Uterus (tissue), 4 donors: ENCODE results near the gene RCAN1. TPM values are rescaled to one million over a fixed set of nuclear protein-coding genes. Genes with fewer than 3 reads are reported as not detected.
A peak's percentile ranks its signal among the peaks of the same experiment; 100 is the strongest.

Experiments
- DNase-seq, 2 donors: peaks; one replicate each; pipeline ENCODE4 v3.0.0-alpha.2; 2019 to 2020
- H3K27ac ChIP-seq, 2 donors: fragments of 200-600 bp; sonication (generic); 1 replicate in 1 of 2; 2 replicates in 1 of 2; pipeline ENCODE4 v1.5.1; 2016 to 2018
- H3K27me3 ChIP-seq, 2 donors: fragments of 200-600 bp; sonication (generic); one replicate each; pipeline ENCODE4 v1.5.1; 2018 to 2019; ENCODE audit warnings: control low read depth in 1 of 2
- H3K36me3 ChIP-seq, 2 donors: fragments of 200-600 bp; sonication (generic); one replicate each; pipeline ENCODE4 v1.5.1; 2019; ENCODE audit warnings: control low read depth in 1 of 2
- H3K4me1 ChIP-seq, 2 donors: fragments of 200-600 bp; sonication (generic); one replicate each; pipeline ENCODE4 v1.5.1; 2018 to 2019; ENCODE audit warnings: control low read depth in 1 of 2
- H3K4me3 ChIP-seq, 2 donors: fragments of 200-600 bp; sonication (generic); 1 replicate in 1 of 2; 2 replicates in 1 of 2; pipeline ENCODE4 v1.5.1; 2018 to 2019; ENCODE audit warnings: mild to moderate bottlenecking in 1 of 2
- H3K9me3 ChIP-seq, 2 donors: fragments of 200-600 bp; sonication (generic); one replicate each; pipeline ENCODE4 v1.5.1; 2019; ENCODE audit warnings: control low read depth in 1 of 2
- CTCF ChIP-seq, 4 experiments: fragments of 200-600 bp in 2 of 4; fragments of 450-650 bp in 2 of 4; sonication (generic) in 2 of 4; IDR thresholded peaks; one replicate each; pipeline ENCODE4 v1.5.1; 2016 to 2019; ENCODE audit warnings: antibody characterized with exemption in 4 of 4, mild to moderate bottlenecking in 2 of 4, moderate library complexity in 1 of 4
- POLR2A ChIP-seq, 2 donors: fragments of 450-650 bp; IDR thresholded peaks; one replicate each; pipeline ENCODE4 v1.6.1; 2016; ENCODE audit warnings: antibody characterized with exemption in 2 of 2, mild to moderate bottlenecking in 1 of 2, moderate library complexity in 1 of 2
- intact Hi-C: fragments of 100-400 bp; cut with DNase I; formaldehyde crosslinking; loops from one replicate; pipeline ENCODE4 v1.15.1; 2023; ENCODE audit warnings: low total_unique reads
- total RNA-seq, 4 donors: library from RNA; depleted of rRNA in 3 of 4; stranded (reverse); fragments of >200 nt in 3 of 4; gene quantifications; one replicate each; pipeline versions ENCODE4 v1.1.0 to v1.2.4, GENCODE V29; 2014 to 2023
- donor health status: DM: yes; HTN: yes; CAD: no.

The RCAN1 gene
- total RNA-seq, 4 donors from 2014 or later = 12.4 to 22.5 (median 16.5) TPM

DNA sequence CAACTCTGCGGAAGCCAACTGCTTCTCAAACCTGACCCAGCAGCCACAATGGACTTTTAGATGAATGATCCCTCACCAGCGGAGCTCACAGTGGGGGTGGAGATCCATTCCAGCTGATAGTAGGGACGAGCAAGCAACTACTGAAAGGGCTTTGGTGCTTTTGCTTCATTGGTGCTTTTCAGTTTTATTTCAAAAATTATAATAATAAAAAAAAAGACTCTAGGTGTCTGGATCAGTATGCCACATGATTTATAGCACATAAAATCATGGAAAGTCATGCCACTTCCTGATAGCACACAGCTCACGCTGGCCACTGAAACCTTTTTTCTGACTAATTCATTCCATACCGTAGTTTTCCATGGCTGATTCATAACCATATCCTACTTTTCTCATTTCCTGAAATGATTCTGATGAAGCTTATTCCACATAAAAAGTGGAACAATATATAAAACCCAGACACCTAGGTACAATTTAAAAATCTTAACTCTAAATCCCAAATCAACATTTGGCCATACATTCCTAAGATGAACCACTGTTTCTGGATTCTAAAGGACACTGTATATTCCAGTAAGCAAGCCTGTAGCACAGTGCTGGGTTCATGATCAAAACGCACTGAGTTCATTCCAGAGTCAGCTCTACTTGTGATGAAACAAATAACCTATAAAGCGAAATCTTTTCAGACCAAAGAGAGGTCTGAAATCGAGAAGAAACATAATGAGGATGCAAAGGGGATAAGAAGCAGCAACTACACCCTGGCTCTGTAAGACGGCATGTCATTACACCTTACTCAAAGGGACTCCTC lies 61.6 kb downstream of the RCAN1 start:
- DNase-seq = no peak
- H3K9me3 ChIP-seq = no peaks in the 10 kb centered on the region
- H3K27me3 ChIP-seq = no peaks in the 10 kb centered on the region
- H3K4me1 ChIP-seq = no peaks in the 10 kb centered on the region
- H3K4me3 ChIP-seq = no peak overlapping the region
- no peaks in the 10 kb centered on the region for H3K36me3 ChIP-seq
- intact Hi-C loops = no loop called here
- peak overlapping the region in 1 of 2 donors; percentile 30 for H3K27ac ChIP-seq
- TF ChIP-seq CTCF (IDR thresholded peaks at IDR 0.05) (no peak), POLR2A (IDR thresholded peaks at IDR 0.05) (no peak)

GRCh38 chr21:34552360-34553098 lies 62.4 kb downstream of the RCAN1 start:
- no peaks in the 10 kb centered on the region for H3K9me3 ChIP-seq
- H3K36me3 ChIP-seq = no peaks in the 10 kb centered on the region
- H3K4me1 ChIP-seq = no peaks in the 10 kb centered on the region
- H3K27me3 ChIP-seq = no peaks in the 10 kb centered on the region
- intact Hi-C loops = no loop called here
- peak overlapping the region in 1 of 2 donors; percentile 30 for H3K27ac ChIP-seq
- DNase-seq = no peak
- no peak for TF ChIP-seq CTCF (IDR thresholded peaks at IDR 0.05)
- no peak for TF ChIP-seq POLR2A (IDR thresholded peaks at IDR 0.05)
- H3K4me3 ChIP-seq = no peak overlapping the region

GRCh38 chr21:34550182-34550799 lies 64.6 kb downstream of the RCAN1 start:
- no peak overlapping the region for H3K4me3 ChIP-seq
- H3K27me3 ChIP-seq = no peaks in the 10 kb centered on the region
- no peaks in the 10 kb centered on the region for H3K9me3 ChIP-seq
- H3K36me3 ChIP-seq = no peaks in the 10 kb centered on the region
- intact Hi-C loops = no loop called here
- H3K4me1 ChIP-seq = no peaks in the 10 kb centered on the region
- H3K27ac ChIP-seq = no peak overlapping the region
- no peak for DNase-seq
- no peak for TF ChIP-seq POLR2A (IDR thresholded peaks at IDR 0.05)

- Histone ChIP-seq H3K4me1 (peaks cover 0 to 4% of the 10 kb centered on the region in 2 donors), H3K36me3 (no peaks in the 10 kb centered on the region), H3K4me3 (no peak overlapping the region), H3K27ac (no peak overlapping the region), H3K9me3 (no peaks in the 10 kb centered on the region), H3K27me3 (no peaks in the 10 kb centered on the region)
- intact Hi-C loops = no loop called here
- DNase-seq = no peak
- TF ChIP-seq CTCF (IDR thresholded peaks at IDR 0.05) (no peak), POLR2A (IDR thresholded peaks at IDR 0.05) (no peak)
These were observed 66.0 kb downstream of the RCAN1 start for GRCh38 chr21:34548781-34549376.

- DNase-seq = no peak
- intact Hi-C loops = no loop called here
- H3K27ac ChIP-seq = peak overlapping the region in 1 of 2 donors; percentile 21
These were observed 68.4 kb downstream of the RCAN1 start for GRCh38 chr21:34546542-34546941.

More at GRCh38 chr21:34546542-34546941, 68.4 kb downstream of the RCAN1 start:
- TF ChIP-seq CTCF (IDR thresholded peaks at IDR 0.05) (no peak), POLR2A (IDR thresholded peaks at IDR 0.05) (no peak)
- Histone ChIP-seq H3K27me3 (no peaks in the 10 kb centered on the region), H3K4me1 (peaks cover 0 to 4% of the 10 kb centered on the region in 2 donors), H3K36me3 (no peaks in the 10 kb centered on the region), H3K9me3 (no peaks in the 10 kb centered on the region), H3K4me3 (no peak overlapping the region)
